Measurements from ENCODE around the gene MICALL2.

MICALL2 gene

DNA sequence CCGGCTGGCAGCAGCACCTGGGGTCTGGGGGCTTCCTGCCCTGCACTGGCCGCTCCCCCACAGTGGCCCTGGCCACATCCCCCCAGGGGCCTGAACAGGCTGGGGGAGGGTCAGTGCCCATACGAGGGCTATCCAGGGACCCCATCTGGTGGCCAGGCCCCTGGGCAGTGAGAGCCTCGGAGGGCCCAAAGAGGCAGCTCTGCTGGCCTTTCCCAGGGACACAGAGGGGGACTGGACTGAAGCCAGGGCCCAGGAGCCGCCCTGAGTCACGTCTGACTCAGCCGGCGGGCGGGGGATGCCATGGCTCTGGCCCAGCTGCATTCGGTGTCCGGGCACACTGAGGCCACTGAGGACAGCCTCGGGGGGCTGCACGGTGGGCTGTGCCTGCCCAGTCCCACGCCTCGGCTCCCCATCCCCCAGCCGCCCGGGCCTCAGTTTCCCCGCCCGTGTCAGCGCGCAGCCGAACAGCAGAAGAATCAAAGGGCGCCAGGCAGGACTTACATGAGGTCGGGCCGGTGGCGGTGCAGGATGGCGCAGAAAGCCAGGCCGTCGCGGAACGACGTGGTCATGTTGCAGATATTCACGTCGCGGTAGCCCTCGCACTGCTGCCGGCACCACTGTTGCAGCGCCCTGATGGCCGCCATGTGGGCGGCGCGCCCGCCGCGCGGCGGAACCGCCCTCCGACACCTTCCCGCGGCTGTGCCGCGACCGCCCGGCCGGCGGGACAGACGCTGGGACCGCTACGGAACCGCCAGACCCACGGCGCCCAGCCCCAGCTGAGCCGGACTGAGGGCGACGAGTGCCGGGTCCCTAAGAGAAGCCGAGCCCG lies at the start of gene MICALL2:
TSS of gene MICALL2 (minus strand) at position 788 of the 829 bp plus-strand sequence. CDS start at position 644, 144 bp downstream.
- peak within 1 kb of the TSS; percentile 80 for H3K4me3 ChIP-seq (replicated peaks; ENCODE audit: low read depth, low read length)
- peak; percentile 84 for DNase-seq (ENCODE audit: low read depth)
- TF ChIP-seq, protein P1, sequence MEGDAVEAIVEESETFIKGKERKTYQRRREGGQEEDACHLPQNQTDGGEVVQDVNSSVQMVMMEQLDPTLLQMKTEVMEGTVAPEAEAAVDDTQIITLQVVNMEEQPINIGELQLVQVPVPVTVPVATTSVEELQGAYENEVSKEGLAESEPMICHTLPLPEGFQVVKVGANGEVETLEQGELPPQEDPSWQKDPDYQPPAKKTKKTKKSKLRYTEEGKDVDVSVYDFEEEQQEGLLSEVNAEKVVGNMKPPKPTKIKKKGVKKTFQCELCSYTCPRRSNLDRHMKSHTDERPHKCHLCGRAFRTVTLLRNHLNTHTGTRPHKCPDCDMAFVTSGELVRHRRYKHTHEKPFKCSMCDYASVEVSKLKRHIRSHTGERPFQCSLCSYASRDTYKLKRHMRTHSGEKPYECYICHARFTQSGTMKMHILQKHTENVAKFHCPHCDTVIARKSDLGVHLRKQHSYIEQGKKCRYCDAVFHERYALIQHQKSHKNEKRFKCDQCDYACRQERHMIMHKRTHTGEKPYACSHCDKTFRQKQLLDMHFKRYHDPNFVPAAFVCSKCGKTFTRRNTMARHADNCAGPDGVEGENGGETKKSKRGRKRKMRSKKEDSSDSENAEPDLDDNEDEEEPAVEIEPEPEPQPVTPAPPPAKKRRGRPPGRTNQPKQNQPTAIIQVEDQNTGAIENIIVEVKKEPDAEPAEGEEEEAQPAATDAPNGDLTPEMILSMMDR (IDR thresholded peaks at IDR 0.05; ENCODE audit: low read length, missing control alignments), result no peak

DNA sequence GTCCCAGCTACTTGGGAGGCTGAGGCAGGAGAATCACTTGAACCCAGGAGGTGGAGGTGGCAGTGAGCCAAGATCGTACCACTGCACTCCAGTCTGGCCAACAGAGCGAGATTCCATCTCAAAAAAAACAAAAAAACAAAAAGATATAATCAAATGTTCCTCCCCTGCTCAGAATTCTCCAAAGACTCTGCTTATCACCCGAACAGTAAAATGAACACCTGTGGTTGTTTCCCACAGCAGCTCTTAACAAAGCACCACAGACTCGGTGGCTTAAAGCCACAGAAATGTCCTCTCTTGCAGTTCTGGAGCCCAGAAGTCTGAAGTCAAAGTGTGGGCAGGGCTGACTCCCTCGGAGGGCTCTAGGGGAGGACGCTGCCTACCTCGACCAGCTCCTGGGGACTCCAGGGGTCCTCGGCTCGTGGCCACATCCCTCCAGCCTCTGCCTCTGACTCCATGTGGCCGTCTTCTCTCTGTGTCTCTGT lies 49.0 kb upstream of the MICALL2 start:
- DNase-seq (ENCODE audit: low read depth), result no peak

DNA sequence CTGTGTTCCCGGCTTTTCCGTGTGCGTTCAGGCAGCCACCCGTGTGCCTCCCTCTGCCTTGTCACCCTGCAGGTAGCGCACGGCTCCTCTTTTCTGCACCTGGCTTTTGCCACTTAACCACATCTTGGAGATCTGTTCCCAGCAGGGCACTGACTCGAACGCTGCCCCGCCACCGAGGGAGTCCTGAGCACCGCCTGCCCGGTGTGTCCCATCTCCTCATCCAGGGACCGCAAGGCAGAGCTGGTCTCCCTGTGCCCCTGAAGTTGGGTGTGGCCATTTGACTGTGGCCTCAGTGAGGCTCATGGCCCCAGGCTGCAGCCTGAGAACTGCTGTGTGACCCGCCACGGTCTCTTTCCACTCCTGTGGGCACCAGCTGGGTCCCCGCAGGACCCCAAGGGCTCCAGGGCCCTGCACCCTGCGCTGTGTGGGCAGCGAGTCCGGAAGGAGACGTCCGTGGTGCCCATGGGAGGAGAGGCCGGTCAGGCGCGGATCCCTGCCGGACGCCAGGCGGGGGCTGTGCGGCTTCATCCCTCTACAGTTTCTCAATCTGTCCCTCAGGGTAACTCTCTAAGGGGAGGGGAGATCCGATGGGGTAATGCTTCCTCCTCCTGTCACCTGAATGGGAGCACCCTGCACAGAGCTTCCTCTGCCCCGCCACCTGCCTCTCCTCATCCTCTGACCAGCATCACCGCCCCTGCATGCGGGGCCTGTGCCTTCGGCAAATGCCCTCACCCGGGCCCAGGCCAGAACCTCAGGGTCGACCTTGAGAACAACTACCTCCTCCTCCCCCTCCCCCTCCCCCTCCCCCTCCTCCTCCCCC lies 46.7 kb upstream of the MICALL2 start:
- no peak for DNase-seq (ENCODE audit: low read depth)
- H3K4me3 ChIP-seq (replicated peaks; ENCODE audit: low read depth, low read length), result no peak overlapping the region
- TF ChIP-seq, protein P1 (IDR thresholded peaks at IDR 0.05; ENCODE audit: low read length, missing control alignments), result no peak

More for the DNA sequence above, 49.0 kb upstream of the MICALL2 start:
- TF ChIP-seq, protein P1 (IDR thresholded peaks at IDR 0.05; ENCODE audit: low read length, missing control alignments), result no peak
- H3K4me3 ChIP-seq (replicated peaks; ENCODE audit: low read depth, low read length), result no peak overlapping the region

DNA sequence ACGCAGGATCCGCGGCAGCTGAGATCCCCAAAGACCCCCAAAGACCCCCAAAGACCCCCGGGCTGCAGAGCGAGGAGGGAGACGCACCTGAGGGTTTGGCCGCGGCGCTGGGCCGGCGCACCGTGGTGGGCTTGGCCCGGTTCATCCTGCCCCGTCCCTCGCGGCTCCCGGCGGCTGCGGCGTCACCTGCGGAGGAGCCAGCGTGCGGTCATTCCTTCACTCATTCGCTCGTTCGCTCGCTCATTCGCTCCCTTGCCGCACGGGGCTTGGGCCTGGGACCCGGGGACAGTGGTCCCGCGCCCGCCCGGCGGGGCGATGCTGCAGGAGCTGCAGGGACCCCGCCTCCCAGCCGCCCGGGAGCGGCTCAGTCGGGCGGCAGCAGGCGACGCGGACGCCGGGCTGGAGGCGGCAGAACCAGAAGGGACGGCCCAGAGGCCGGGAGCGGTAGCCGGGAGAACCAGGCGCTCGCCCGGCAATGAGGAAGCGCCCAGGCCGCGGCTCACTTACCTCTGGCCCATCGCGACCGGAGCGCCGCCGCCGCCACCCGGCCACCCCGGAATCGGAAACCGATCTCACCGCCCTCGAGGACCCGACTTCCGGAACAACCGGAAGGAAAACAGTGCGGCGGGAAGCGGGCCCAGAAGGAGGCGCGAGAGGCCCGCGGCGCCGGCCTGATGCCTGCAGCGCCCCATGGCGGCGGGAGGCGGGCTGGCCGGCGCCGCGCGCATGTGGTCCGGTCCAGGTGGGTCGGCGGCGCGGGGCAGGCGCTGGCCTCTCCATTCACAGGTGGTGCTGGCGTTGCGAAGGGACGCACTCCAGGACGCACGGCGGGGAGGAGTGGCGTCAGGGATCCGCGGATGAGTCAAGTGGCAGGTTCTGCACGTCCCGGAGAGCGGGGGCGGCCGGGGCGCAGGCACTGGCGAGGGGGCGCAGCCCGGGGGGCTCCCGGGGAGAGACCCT lies 44.8 kb upstream of the MICALL2 start, which contains the start of gene INTS1:
TSS of gene INTS1 (minus strand) at position 574 of the 960 bp plus-strand sequence. CDS start at position 145, 429 bp downstream.
- peak; percentile 91 for DNase-seq (ENCODE audit: low read depth)
- peak within 1 kb of the TSS; percentile 79 for H3K4me3 ChIP-seq (replicated peaks; ENCODE audit: low read depth, low read length)
- TF ChIP-seq, protein P1 (IDR thresholded peaks at IDR 0.05; ENCODE audit: low read length, missing control alignments), result peak; percentile 34

DNA sequence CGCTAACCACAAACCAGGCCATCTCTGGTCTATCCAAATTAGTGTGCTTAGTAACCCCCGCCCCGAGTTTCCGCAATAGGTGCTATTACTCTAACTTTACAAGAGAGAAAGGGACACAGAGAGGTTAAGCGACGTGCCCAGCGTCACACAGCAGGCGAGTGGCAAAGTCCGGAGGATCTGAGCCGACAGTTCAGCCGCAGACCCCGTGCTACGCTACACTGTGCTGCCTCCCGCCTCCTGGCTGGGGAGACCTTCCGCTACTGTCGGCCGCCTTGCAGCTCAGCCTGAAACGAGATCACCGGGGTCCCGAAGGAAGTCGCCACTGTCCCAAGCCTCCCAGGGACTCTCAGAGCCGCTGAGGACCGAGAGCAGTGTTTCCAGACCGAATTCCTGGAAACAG lies 44.1 kb upstream of the MICALL2 start:
- TF ChIP-seq, protein P1 (IDR thresholded peaks at IDR 0.05; ENCODE audit: low read length, missing control alignments), result no peak
- peak overlapping the region; percentile 79 for H3K4me3 ChIP-seq (replicated peaks; ENCODE audit: low read depth, low read length)

DNA sequence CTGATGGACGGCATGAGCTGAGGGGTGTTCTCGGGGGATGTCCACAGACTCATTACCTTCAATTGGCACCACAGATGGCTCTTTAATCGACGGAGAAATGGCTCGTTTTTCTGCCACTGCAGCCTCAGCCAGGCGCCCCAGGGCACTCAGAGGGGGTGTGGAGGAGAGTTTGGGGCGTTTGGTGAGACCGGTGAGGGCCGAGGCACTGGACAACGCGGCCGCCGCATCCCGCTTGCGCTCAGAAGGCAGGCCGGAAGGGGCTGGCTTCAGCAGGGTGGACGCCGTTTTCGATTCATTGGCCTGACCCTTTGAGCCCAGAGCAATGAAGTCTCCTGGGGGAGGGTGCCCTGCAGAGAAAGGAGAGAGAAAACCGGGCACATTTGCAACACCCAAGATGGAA lies 43.6 kb upstream of the MICALL2 start:
- TF ChIP-seq, protein P1 (IDR thresholded peaks at IDR 0.05; ENCODE audit: low read length, missing control alignments), result no peak
- peak overlapping the region; percentile 79 for H3K4me3 ChIP-seq (replicated peaks; ENCODE audit: low read depth, low read length)
- DNase-seq (ENCODE audit: low read depth), result no peak

More for the DNA sequence above, 44.1 kb upstream of the MICALL2 start:
- DNase-seq (ENCODE audit: low read depth), result no peak
